ENCODE measurements around the gene NWD2. TPM values are rescaled to one million over a fixed set of nuclear protein-coding genes. Genes with fewer than 3 reads are reported as not detected.

The NWD2 gene
- total and polyA plus RNA-seq, 2 donors (not counting 1 experiment from before 2014, with no cell fraction given) = not detected

- no peak overlapping the region for H2AFZ ChIP-seq (ENCODE audit: low read length)
- no peaks in the 10 kb centered on the region for H3K79me2 ChIP-seq (ENCODE audit: control insufficient read depth, insufficient read depth, low read length)
- TF ChIP-seq CTCF (conservative IDR thresholded peaks at IDR 0.05 in 1 of 2, IDR thresholded peaks at IDR 0.05 in 1 of 2; ENCODE audit: low read depth in 1 of 2, low read length in 2 of 2) (no peak), EZH2 (IDR thresholded peaks at IDR 0.05; ENCODE audit: low read length, missing control alignments) (no peak)
- no peaks in the 10 kb centered on the region for H3K4me1 ChIP-seq (ENCODE audit: control insufficient read depth, extremely low read depth, insufficient read depth, low read length)
- no peaks in the 10 kb centered on the region for H3K9me3 ChIP-seq (ENCODE audit: control insufficient read depth, insufficient read depth, low read depth, low read length)
- H3K9ac ChIP-seq (ENCODE audit: insufficient read depth, low read length) = no peak overlapping the region
- no peak overlapping the region for H3K4me2 ChIP-seq (ENCODE audit: extremely low read depth, insufficient read depth, low read length)
- no peak overlapping the region for H3K27ac ChIP-seq (ENCODE audit: insufficient read depth, low read length)
- H3K36me3 ChIP-seq (ENCODE audit: control insufficient read depth, insufficient read depth, low read length) = no peaks in the 10 kb centered on the region
- no peaks in the 10 kb centered on the region for H4K20me1 ChIP-seq (ENCODE audit: control insufficient read depth, extremely low read depth, insufficient read depth, low read length)
- DNase-seq (ENCODE audit: low read depth in 2 of 2) = no peak
- no peaks in the 10 kb centered on the region for H3K27me3 ChIP-seq (ENCODE audit: control insufficient read depth, insufficient read depth, low read length)
- H3K4me3 ChIP-seq (replicated peaks in 1 of 4; ENCODE audit: control extremely low read depth in 1 of 4, insufficient read depth in 1 of 4, low read depth in 3 of 4, low read length in 4 of 4) = no peak overlapping the region
These were observed 182.7 kb downstream of the NWD2 start for GRCh38 chr4:37427193-37427592.

- TF ChIP-seq CTCF (conservative IDR thresholded peaks at IDR 0.05 in 1 of 2, IDR thresholded peaks at IDR 0.05 in 1 of 2; ENCODE audit: low read depth in 1 of 2, low read length in 2 of 2) (no peak), EZH2 (IDR thresholded peaks at IDR 0.05; ENCODE audit: low read length, missing control alignments) (no peak)
- Histone ChIP-seq H3K9me3 (ENCODE audit: control insufficient read depth, insufficient read depth, low read depth, low read length) (no peaks in the 10 kb centered on the region), H3K4me2 (ENCODE audit: extremely low read depth, insufficient read depth, low read length) (no peak overlapping the region), H3K27ac (ENCODE audit: insufficient read depth, low read length) (no peak overlapping the region), H3K4me1 (ENCODE audit: control insufficient read depth, extremely low read depth, insufficient read depth, low read length) (no peaks in the 10 kb centered on the region), H3K4me3 (replicated peaks in 1 of 4; ENCODE audit: control extremely low read depth in 1 of 4, insufficient read depth in 1 of 4, low read depth in 3 of 4, low read length in 4 of 4) (no peak overlapping the region), H3K27me3 (ENCODE audit: control insufficient read depth, insufficient read depth, low read length) (no peaks in the 10 kb centered on the region), H2AFZ (ENCODE audit: low read length) (no peak overlapping the region), H3K9ac (ENCODE audit: insufficient read depth, low read length) (no peak overlapping the region), H3K79me2 (ENCODE audit: control insufficient read depth, insufficient read depth, low read length) (no peaks in the 10 kb centered on the region), H3K36me3 (ENCODE audit: control insufficient read depth, insufficient read depth, low read length) (no peaks in the 10 kb centered on the region), H4K20me1 (ENCODE audit: control insufficient read depth, extremely low read depth, insufficient read depth, low read length) (no peaks in the 10 kb centered on the region)
- DNase-seq (ENCODE audit: low read depth in 2 of 2) = no peak
These were observed 185.4 kb downstream of the NWD2 start for GRCh38 chr4:37429906-37430305.

GRCh38 chr4:37430718-37431416 lies 186.3 kb downstream of the NWD2 start:
- Histone ChIP-seq H3K79me2 (ENCODE audit: control insufficient read depth, insufficient read depth, low read length) (no peaks in the 10 kb centered on the region), H3K27ac (ENCODE audit: insufficient read depth, low read length) (no peak overlapping the region), H2AFZ (ENCODE audit: low read length) (no peak overlapping the region), H3K4me3 (replicated peaks in 1 of 4; ENCODE audit: control extremely low read depth in 1 of 4, insufficient read depth in 1 of 4, low read depth in 3 of 4, low read length in 4 of 4) (no peak overlapping the region), H3K9me3 (ENCODE audit: control insufficient read depth, insufficient read depth, low read depth, low read length) (no peaks in the 10 kb centered on the region), H3K4me1 (ENCODE audit: control insufficient read depth, extremely low read depth, insufficient read depth, low read length) (no peaks in the 10 kb centered on the region), H4K20me1 (ENCODE audit: control insufficient read depth, extremely low read depth, insufficient read depth, low read length) (no peaks in the 10 kb centered on the region), H3K4me2 (ENCODE audit: extremely low read depth, insufficient read depth, low read length) (no peak overlapping the region), H3K27me3 (ENCODE audit: control insufficient read depth, insufficient read depth, low read length) (no peaks in the 10 kb centered on the region), H3K36me3 (ENCODE audit: control insufficient read depth, insufficient read depth, low read length) (no peaks in the 10 kb centered on the region), H3K9ac (ENCODE audit: insufficient read depth, low read length) (no peak overlapping the region)
- no peak for DNase-seq (ENCODE audit: low read depth in 2 of 2)
- no peak for TF ChIP-seq EZH2 (IDR thresholded peaks at IDR 0.05; ENCODE audit: low read length, missing control alignments)
- no peak for TF ChIP-seq CTCF (conservative IDR thresholded peaks at IDR 0.05 in 1 of 2, IDR thresholded peaks at IDR 0.05 in 1 of 2; ENCODE audit: low read depth in 1 of 2, low read length in 2 of 2)

All from fibroblast of lung (primary cell).